Mammary epithelial cell (primary cell): Measurements from ENCODE around the gene NDUFA11.

Source experiments
- CTCF ChIP-seq, 2 donors: IDR thresholded peaks in 1 of 2; conservative IDR thresholded peaks in 1 of 2; 2 replicates each; pipeline ENCODE4 v1.5.1; 2011 to 2012; ENCODE audit warnings: inconsistent platforms in 2 of 2, low read length in 2 of 2, mild to moderate bottlenecking in 2 of 2, control low read depth in 1 of 2, low read depth in 1 of 2; ENCODE audit not compliant: insufficient read depth in 1 of 2; ENCODE audit errors: extremely low read depth in 1 of 2
- EZH2 ChIP-seq: IDR thresholded peaks from 2 replicates; pipeline ENCODE4 v1.6.1; 2012; ENCODE audit warnings: low read length, inconsistent platforms, borderline replicate concordance

DNA sequence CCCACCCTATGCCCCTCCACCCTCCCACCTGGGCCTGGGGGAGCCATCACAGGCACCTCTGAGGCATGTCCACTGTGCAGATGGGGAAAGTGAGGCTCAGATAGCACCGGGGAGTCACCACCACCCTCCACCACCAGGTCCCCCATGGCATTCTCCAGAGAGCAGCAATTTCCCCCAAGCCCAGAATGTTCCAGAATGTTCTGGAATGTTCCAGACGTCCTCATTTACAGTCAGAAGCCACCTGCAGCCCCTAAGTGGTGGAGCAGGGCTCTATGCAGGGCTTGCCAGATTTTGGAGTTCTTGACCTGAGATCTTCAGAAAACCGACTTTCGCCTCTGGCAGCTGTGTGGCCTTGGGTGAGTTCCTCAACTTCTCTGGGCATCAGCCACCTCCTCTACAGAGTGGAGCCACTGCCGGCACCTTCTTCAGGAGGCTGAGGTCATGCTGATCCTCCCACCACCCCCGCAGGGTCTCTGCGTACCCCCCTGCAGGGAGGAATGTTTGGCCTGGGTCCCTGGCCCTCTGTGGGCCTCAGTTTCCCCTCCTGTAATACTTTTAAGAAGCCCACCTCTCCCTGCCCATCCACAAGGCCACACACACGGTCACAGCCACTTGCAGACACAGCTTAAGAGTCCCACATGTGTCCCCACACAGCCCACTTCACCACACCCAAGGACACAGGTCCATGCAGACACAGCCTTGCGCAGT, 39.4 kb downstream of the NDUFA11 start:
- TF ChIP-seq CTCF (conservative IDR thresholded peaks at IDR 0.05 in 1 of 2, IDR thresholded peaks at IDR 0.05 in 1 of 2; ENCODE audit: extremely low read depth in 1 of 2, insufficient read depth in 1 of 2, low read depth in 1 of 2, low read length in 2 of 2) = no peak
- TF ChIP-seq EZH2 = no peak
